Stimulated activated CD4-positive, alpha-beta T cell treated with anti-CD3 and anti-CD28 coated beads, Interleukin-2, amount 100 ng/mL, for 24 hours (primary cell): ENCODE measurements around the gene LSAMP.
"Not testable (repeated sequence)": the region's sequence is repeated elsewhere in the genome, so short reads cannot be mapped to it uniquely, and the experiment has no call there.

ENCODE experiments used
- DNase-seq, 2 donors: peaks; one replicate each; pipeline ENCODE4 v3.0.0-alpha.2; 2020

LSAMP gene

GRCh38 chr3:115783938-115784738 is 661.1 kb downstream of the LSAMP start:
- DNase-seq, result peak; percentile 90 to 91

GRCh38 chr3:115783426-115783825 is 661.9 kb downstream of the LSAMP start:
- DNase-seq, result not testable (repeated sequence)

- no peak for DNase-seq
Measured at GRCh38 chr3:115779011-115779410, 666.3 kb downstream of the LSAMP start.

- no peak for DNase-seq
Measured at GRCh38 chr3:115772951-115773350, 672.3 kb downstream of the LSAMP start.

DNA sequence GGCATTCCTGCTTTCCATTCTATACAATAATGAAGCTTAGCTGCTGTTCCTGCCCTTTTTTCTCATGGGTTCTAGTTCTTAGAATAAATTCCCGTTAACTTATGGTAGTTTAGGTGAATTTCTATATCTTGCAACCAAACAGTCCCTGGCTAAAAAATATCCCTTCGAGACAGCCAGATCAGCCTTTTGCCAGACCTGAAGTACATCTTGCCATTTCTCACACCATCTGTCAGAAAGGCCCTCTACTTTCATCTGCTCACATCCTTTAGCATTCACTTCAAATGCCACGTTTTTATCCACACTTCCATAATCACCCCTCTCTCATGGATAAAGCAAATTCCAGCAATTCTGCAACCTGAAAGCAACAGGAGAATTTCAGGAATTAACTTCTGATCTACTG is 676.6 kb downstream of the LSAMP start:
- DNase-seq, result no peak

DNA sequence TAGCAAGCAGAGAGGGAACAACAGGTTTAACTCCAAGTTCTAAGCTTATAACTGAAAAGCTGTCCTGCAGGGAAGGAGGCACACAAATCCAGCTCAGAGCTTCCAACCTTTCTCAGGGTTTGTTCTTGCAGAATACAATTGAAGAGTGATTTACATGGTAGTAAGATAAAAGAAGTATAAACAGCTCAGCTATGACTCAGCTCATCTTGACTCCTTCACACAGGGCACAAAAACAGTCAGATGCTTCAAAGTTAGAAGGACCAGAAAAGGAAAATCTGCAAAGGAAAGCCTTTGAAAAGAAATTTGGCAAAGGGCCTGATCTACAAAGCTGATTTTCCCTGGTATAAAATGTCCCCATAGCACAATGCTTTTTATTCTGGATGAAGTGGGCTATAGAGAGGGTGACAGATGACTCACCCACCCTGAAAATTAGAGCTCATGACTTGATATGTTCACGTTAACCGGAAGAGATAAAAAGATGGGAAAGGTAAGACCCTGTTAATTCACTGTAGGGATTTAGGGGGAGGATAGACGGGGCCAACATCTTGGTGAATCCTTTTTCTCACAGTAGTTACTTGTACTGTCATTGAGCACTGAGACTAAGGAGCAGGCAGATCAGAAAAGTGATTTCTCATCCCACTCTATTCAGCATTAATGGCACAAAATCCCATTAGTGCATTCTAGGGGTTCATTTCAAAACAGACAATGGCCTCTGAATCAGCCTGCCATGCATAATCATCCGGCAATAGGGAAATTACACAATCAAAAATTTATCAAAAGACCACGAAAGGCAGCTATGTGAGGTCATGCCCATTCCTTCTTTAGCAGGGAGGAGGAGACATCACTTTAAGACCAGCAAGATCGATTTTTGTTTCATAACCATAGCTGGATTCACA is 678.5 kb downstream of the LSAMP start:
- DNase-seq, result no peak

DNA sequence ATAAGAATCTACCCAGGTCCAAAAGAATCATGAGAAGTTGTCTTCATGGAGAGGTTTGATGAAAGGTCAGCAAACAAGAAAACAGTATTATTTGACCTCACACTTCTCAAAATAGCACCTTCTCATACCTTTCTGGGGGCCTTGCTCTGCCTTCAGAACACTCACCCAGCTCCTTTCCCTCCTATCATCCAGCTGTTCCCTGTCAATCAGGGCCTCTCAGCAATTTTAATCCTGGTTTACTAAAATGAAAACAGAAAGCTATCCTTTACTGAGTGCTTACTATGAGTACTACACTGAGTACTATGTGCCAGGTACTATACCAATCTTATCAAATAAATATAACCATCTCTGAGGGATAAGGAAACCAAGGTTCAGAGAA is 683.4 kb downstream of the LSAMP start:
- DNase-seq, result no peak

GRCh38 chr3:115760716-115761115 is 684.6 kb downstream of the LSAMP start:
- DNase-seq, result no peak

DNA sequence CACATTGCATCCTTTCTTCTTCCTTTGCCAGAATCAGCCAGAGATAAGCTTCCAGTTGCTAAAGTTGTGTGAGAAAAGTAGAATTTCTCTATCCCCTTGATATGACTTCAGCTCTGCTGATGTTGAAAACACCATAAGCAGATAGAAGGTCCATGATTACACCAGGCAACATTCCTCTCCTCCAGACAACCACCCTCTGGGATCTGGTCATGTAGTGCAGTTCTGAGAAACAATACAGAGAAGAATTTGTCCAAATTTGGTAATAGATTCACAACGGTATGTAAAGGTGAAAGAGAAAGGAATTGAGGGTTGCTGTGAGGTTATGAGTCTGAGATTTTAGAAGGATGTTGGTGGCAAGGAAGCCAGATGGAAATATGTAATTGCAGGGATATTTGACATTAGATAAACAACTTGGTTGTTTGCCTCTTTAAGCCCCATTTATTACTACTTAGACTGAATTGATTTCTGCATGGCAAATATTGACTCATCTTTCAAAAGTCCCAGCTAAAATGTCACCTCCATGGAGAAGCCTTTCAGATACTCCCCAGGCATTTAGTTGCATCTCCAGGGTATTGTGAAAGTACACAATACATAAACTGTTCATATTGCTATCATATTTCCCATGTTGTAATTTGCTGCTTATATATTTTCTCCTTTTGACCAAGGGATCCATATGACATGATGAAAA is 687.1 kb downstream of the LSAMP start:
- DNase-seq, result no peak

DNA sequence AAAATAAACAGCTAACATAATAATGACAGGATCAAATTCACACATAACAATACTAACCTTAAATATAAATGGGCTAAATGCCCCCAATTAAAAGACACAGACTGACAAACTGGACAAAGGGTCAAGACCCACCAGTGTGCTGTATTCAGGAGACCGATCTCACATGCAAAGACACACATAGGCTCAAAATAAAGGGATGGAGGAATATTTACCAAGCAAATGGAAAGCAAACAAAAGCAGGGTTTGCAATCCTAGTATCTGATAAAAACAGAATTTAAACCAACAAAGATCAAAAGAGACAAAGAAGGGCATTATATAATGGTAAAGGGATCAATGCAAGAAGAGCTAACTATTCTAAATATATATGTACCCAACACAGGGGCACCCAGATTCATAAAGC is 692.3 kb downstream of the LSAMP start:
- not testable (repeated sequence) for DNase-seq
